ENCODE results near the gene CTSO. TPM values are rescaled to one million over a fixed set of nuclear protein-coding genes. Genes with fewer than 3 reads are reported as not detected.

Gene CTSO
- total RNA-seq, 5 donors from 2014 or later (not counting 1 experiment from before 2014, with no cell fraction given): 10.4 to 14.1 (median 10.5) TPM

DNA sequence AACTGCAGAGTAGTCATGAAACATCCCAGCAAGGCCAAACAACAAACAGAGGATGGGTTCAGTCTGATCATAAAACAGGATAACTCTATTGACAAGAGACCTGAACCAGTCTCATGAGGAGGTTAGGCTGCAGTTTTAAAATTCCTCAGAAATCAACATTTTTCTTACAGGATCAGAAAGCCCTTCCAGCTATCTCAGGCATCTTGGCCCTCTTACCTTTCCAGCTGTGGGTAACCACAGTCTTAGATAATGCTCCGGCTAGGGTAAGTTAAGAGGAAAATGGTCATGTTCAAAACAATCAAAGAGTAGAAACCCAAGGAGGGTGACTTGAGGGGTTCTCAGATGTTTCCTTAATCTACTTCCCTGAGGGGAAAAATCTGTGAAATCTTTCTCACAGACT is 5.1 kb downstream of the CTSO start:
- ATAC-seq (replicated peaks in 1 of 4): no peak
- H3K4me3 Mint-ChIP-seq: no peak overlapping the region

DNA sequence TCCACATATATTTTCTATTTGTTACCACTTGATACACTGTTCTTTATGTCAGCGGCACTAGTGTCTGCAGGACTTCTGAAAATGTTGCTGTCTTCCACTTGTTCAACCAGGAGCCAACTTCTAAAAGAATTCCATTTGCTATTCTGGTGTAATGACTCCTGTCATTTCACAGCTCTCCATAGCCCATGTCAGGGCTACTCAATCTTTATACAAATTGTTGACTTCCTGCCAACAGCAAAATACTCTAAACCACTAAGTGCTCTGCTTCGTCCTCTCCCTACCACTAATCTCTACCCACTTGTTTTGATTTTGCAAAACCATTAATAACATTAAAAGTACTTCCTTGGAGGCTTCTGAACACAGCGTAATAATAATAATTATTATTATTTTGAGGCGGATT is 7.2 kb downstream of the CTSO start:
- no peaks in the 10 kb centered on the region for H3K9me3 ChIP-seq
- WGBS (ENCODE audit: insufficient coverage): 57% methylated on average over 1 of the region's 4 CpGs
- ATAC-seq (replicated peaks in 1 of 4) (no peak), DNase-seq (no peak)
- H3K27me3 Mint-ChIP-seq: no peaks in the 10 kb centered on the region
- no peaks in the 10 kb centered on the region for H3K27me3 ChIP-seq (replicated peaks in 1 of 2; ENCODE audit: control insufficient read depth in 2 of 2, extremely low read depth in 1 of 2, insufficient read depth in 2 of 2, low read length in 1 of 2)
- peaks cover 7% of the 10 kb centered on the region for H3K36me3 Mint-ChIP-seq
- CTCF ChIA-PET: no interaction called here
- H3K4me3 Mint-ChIP-seq: no peak overlapping the region
- H3K4me3 ChIP-seq (ENCODE audit: control insufficient read depth in 1 of 2, extremely low read depth in 1 of 2, low read length in 1 of 2): no peak overlapping the region
- POLR2A ChIA-PET: no interaction called here
- peaks cover 10 to 20% (median 12%) of the 10 kb centered on the region in 3 donors for H3K4me1 Mint-ChIP-seq
- no peaks in the 10 kb centered on the region for H3K9me3 Mint-ChIP-seq
- peaks cover 0 to 6% of the 10 kb centered on the region in 2 donors for H3K36me3 ChIP-seq (ENCODE audit: control insufficient read depth in 2 of 2, extremely low read depth in 1 of 2, insufficient read depth in 1 of 2, low read length in 1 of 2)
- H3K27ac ChIP-seq (ENCODE audit: low read length): no peak overlapping the region
- H3K4me1 ChIP-seq (ENCODE audit: control insufficient read depth in 1 of 2, extremely low read depth in 1 of 2, insufficient read depth in 2 of 2, low read length in 2 of 2): no peaks in the 10 kb centered on the region
- H3K27ac Mint-ChIP-seq: no peak overlapping the region

More for the DNA sequence above, 5.1 kb downstream of the CTSO start:
- DNase-seq: no peak
- POLR2A ChIA-PET: no interaction called here
- H3K9me3 ChIP-seq: no peaks in the 10 kb centered on the region
- Mint-ChIP-seq H3K36me3 (no peaks in the 10 kb centered on the region), H3K4me1 (peaks cover 27 to 37% (median 28%) of the 10 kb centered on the region in 3 donors), H3K9me3 (no peaks in the 10 kb centered on the region), H3K27ac (no peak overlapping the region), H3K27me3 (no peaks in the 10 kb centered on the region)
- no peaks in the 10 kb centered on the region for H3K27me3 ChIP-seq (replicated peaks in 1 of 2; ENCODE audit: control insufficient read depth in 2 of 2, extremely low read depth in 1 of 2, insufficient read depth in 2 of 2, low read length in 1 of 2)
- H3K27ac ChIP-seq (ENCODE audit: low read length): no peak overlapping the region
- CTCF ChIA-PET: no interaction called here
- no peaks in the 10 kb centered on the region for H3K36me3 ChIP-seq (ENCODE audit: control insufficient read depth in 2 of 2, extremely low read depth in 1 of 2, insufficient read depth in 1 of 2, low read length in 1 of 2)
- H3K4me3 ChIP-seq (ENCODE audit: control insufficient read depth in 1 of 2, extremely low read depth in 1 of 2, low read length in 1 of 2): no peak overlapping the region
- no CpG with 5 or more reads among the region's 1 CpG for WGBS (ENCODE audit: insufficient coverage)
- peaks cover 0 to 2% of the 10 kb centered on the region in 2 experiments for H3K4me1 ChIP-seq (ENCODE audit: control insufficient read depth in 1 of 2, extremely low read depth in 1 of 2, insufficient read depth in 2 of 2, low read length in 2 of 2)

GRCh38 chr4:155944516-155944915 is 9.2 kb downstream of the CTSO start:
- no peaks in the 10 kb centered on the region for H3K4me1 ChIP-seq (ENCODE audit: control insufficient read depth in 1 of 2, extremely low read depth in 1 of 2, insufficient read depth in 2 of 2, low read length in 2 of 2)
- H3K27ac ChIP-seq (ENCODE audit: low read length): no peak overlapping the region
- no peaks in the 10 kb centered on the region for H3K27me3 ChIP-seq (replicated peaks in 1 of 2; ENCODE audit: control insufficient read depth in 2 of 2, extremely low read depth in 1 of 2, insufficient read depth in 2 of 2, low read length in 1 of 2)
- H3K27me3 Mint-ChIP-seq: no peaks in the 10 kb centered on the region
- no CpG with 5 or more reads among the region's 1 CpG for WGBS (ENCODE audit: insufficient coverage)
- DNase-seq (no peak), ATAC-seq (replicated peaks in 1 of 4) (no peak)
- peaks cover 6 to 14% (median 7%) of the 10 kb centered on the region in 3 donors for H3K4me1 Mint-ChIP-seq
- POLR2A ChIA-PET: no interaction called here
- H3K4me3 ChIP-seq (ENCODE audit: control insufficient read depth in 1 of 2, extremely low read depth in 1 of 2, low read length in 1 of 2): no peak overlapping the region
- peaks cover 22% of the 10 kb centered on the region for H3K36me3 Mint-ChIP-seq
- peaks cover 0 to 19% of the 10 kb centered on the region in 2 donors for H3K36me3 ChIP-seq (ENCODE audit: control insufficient read depth in 2 of 2, extremely low read depth in 1 of 2, insufficient read depth in 1 of 2, low read length in 1 of 2)
- H3K9me3 Mint-ChIP-seq: no peaks in the 10 kb centered on the region
- CTCF ChIA-PET: interaction anchor here in 1 of 2 donors (0.7 kb wide), 1 partner anchor 15 kb away, joined by 5 read pairs; no protein-coding TSS in a partner anchor
- no peak overlapping the region for H3K27ac Mint-ChIP-seq
- H3K9me3 ChIP-seq: no peaks in the 10 kb centered on the region
- H3K4me3 Mint-ChIP-seq: no peak overlapping the region

GRCh38 chr4:155943605-155944291 is 9.9 kb downstream of the CTSO start:
- Mint-ChIP-seq H3K4me3 (no peak overlapping the region), H3K4me1 (peaks cover 0 to 10% (median 2%) of the 10 kb centered on the region in 3 donors), H3K27me3 (no peaks in the 10 kb centered on the region), H3K27ac (no peak overlapping the region), H3K9me3 (no peaks in the 10 kb centered on the region), H3K36me3 (peaks cover 23% of the 10 kb centered on the region)
- DNase-seq (no peak), ATAC-seq (replicated peaks in 1 of 4) (no peak)
- peaks cover 0 to 22% of the 10 kb centered on the region in 2 donors for H3K36me3 ChIP-seq (ENCODE audit: control insufficient read depth in 2 of 2, extremely low read depth in 1 of 2, insufficient read depth in 1 of 2, low read length in 1 of 2)
- no peaks in the 10 kb centered on the region for H3K27me3 ChIP-seq (replicated peaks in 1 of 2; ENCODE audit: control insufficient read depth in 2 of 2, extremely low read depth in 1 of 2, insufficient read depth in 2 of 2, low read length in 1 of 2)
- H3K4me1 ChIP-seq (ENCODE audit: control insufficient read depth in 1 of 2, extremely low read depth in 1 of 2, insufficient read depth in 2 of 2, low read length in 2 of 2): no peaks in the 10 kb centered on the region
- no CpG with 5 or more reads among the region's 3 CpGs for WGBS (ENCODE audit: insufficient coverage)
- H3K27ac ChIP-seq (ENCODE audit: low read length): no peak overlapping the region
- no peaks in the 10 kb centered on the region for H3K9me3 ChIP-seq
- ChIA-PET POLR2A (no interaction called here), CTCF (interaction anchor here in 1 of 2 donors (0.8 kb wide), 1 partner anchor 10 kb away, joined by 3 read pairs; the partner anchor contains the start of gene CTSO)
- H3K4me3 ChIP-seq (ENCODE audit: control insufficient read depth in 1 of 2, extremely low read depth in 1 of 2, low read length in 1 of 2): no peak overlapping the region

- no peak overlapping the region for H3K27ac Mint-ChIP-seq
- no peaks in the 10 kb centered on the region for H3K9me3 Mint-ChIP-seq
- H3K36me3 ChIP-seq (ENCODE audit: control insufficient read depth in 2 of 2, extremely low read depth in 1 of 2, insufficient read depth in 1 of 2, low read length in 1 of 2): peaks cover 0 to 34% of the 10 kb centered on the region in 2 donors
- ATAC-seq (replicated peaks in 1 of 4) (no peak), DNase-seq (no peak)
- H3K27me3 Mint-ChIP-seq: no peaks in the 10 kb centered on the region
- no peak overlapping the region for H3K27ac ChIP-seq (ENCODE audit: low read length)
- H3K4me3 Mint-ChIP-seq: no peak overlapping the region
- H3K4me1 Mint-ChIP-seq: peaks cover 0 to 3% (median 0%) of the 10 kb centered on the region in 3 donors
- no peaks in the 10 kb centered on the region for H3K4me1 ChIP-seq (ENCODE audit: control insufficient read depth in 1 of 2, extremely low read depth in 1 of 2, insufficient read depth in 2 of 2, low read length in 2 of 2)
- ChIA-PET CTCF (no interaction called here), POLR2A (no interaction called here)
- no peaks in the 10 kb centered on the region for H3K9me3 ChIP-seq
- H3K36me3 Mint-ChIP-seq: peaks cover 32% of the 10 kb centered on the region
- H3K27me3 ChIP-seq (replicated peaks in 1 of 2; ENCODE audit: control insufficient read depth in 2 of 2, extremely low read depth in 1 of 2, insufficient read depth in 2 of 2, low read length in 1 of 2): no peaks in the 10 kb centered on the region
- H3K4me3 ChIP-seq (ENCODE audit: control insufficient read depth in 1 of 2, extremely low read depth in 1 of 2, low read length in 1 of 2): no peak overlapping the region
- WGBS (ENCODE audit: insufficient coverage): no CpG with 5 or more reads among the region's 1 CpG
These were observed 11.8 kb downstream of the CTSO start for GRCh38 chr4:155941820-155942219.

DNA sequence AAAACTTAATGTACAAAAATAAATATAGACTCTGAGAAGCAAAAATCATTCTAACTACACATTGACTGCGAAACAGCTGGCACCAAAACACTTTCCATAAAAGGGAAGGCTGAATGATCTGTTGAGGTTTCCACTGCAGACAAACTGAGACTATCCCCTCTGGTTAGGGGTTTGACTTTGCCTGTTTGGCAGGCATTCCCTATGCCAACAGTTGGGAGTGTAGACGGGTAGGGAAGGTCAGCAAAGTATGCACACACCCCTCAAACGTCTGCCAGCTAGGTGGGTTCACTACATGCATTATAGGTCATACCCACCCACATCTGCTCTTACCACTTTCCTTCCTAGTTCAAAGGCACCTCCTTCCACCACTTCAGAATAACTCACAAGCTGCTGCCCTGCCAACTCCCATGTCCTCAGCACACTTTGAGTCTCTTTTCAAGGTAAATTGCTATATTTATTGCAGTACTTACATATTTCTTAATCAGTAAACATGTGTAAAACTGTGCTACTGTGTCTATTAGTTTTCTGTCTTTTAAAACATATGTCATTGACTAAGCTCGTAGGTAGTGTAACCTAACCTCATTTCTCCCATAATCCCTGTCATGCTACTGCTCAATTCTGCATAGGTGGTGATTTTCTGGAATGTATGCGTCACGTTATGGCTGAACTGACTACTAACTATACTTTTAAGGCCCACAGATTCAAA is 12.4 kb downstream of the CTSO start:
- DNase-seq (no peak), ATAC-seq (replicated peaks in 1 of 4) (no peak)
- H3K9me3 ChIP-seq: no peaks in the 10 kb centered on the region
- 50% methylated on average over 1 of the region's 6 CpGs for WGBS (ENCODE audit: insufficient coverage)
- H3K4me1 ChIP-seq (ENCODE audit: control insufficient read depth in 1 of 2, extremely low read depth in 1 of 2, insufficient read depth in 2 of 2, low read length in 2 of 2): no peaks in the 10 kb centered on the region
- Mint-ChIP-seq H3K27me3 (no peaks in the 10 kb centered on the region), H3K4me3 (no peak overlapping the region), H3K4me1 (no peaks in the 10 kb centered on the region), H3K27ac (no peak overlapping the region), H3K9me3 (no peaks in the 10 kb centered on the region), H3K36me3 (peaks cover 38% of the 10 kb centered on the region)
- no peak overlapping the region for H3K4me3 ChIP-seq (ENCODE audit: control insufficient read depth in 1 of 2, extremely low read depth in 1 of 2, low read length in 1 of 2)
- CTCF ChIA-PET: interaction anchor here in 1 of 2 donors (0.6 kb wide), 1 partner anchor 1292 kb away, joined by 3 read pairs; no protein-coding TSS in a partner anchor
- POLR2A ChIA-PET: no interaction called here
- no peak overlapping the region for H3K27ac ChIP-seq (ENCODE audit: low read length)
- no peaks in the 10 kb centered on the region for H3K27me3 ChIP-seq (replicated peaks in 1 of 2; ENCODE audit: control insufficient read depth in 2 of 2, extremely low read depth in 1 of 2, insufficient read depth in 2 of 2, low read length in 1 of 2)
- H3K36me3 ChIP-seq (ENCODE audit: control insufficient read depth in 2 of 2, extremely low read depth in 1 of 2, insufficient read depth in 1 of 2, low read length in 1 of 2): peaks cover 0 to 34% of the 10 kb centered on the region in 2 donors
